PC-9 (cell line): ENCODE measurements around the gene BICDL2. TPM values are rescaled to one million over a fixed set of nuclear protein-coding genes. Genes with fewer than 3 reads are reported as not detected.

Experiments used
- BruUV-seq: library from RNA; stranded (reverse); fragments of 400-500 nt; replicated peaks from 2 replicates; lab custom pipeline; 2021; lab: Mats Ljungman, UMichigan
- CTCF ChIA-PET: fragments of 300-600 bp; sonication (Branson Sonifier 250); formaldehyde crosslinking; loops from one replicate; lab custom pipeline; 2022; ENCODE audit warnings: antibody characterized with exemption; lab: Charles Lee
- POLR2A ChIA-PET: fragments of 300-600 bp; sonication (Branson Sonifier 250); formaldehyde crosslinking; loops from one replicate; lab custom pipeline; 2022; ENCODE audit warnings: antibody characterized with exemption; ENCODE audit not compliant: unreplicated experiment; lab: Charles Lee
- DNase-seq, 2 experiments: peaks; one replicate each; pipeline versions ENCODE4 v3.0.0 to v3.0.0-alpha.2; 2015 to 2022; ENCODE audit warnings: mixed read lengths in 1 of 2
- H2AFZ ChIP-seq: fragments of 200-600 bp; sonication (generic); 2 replicates; pipeline ENCODE4 v1.8.1; 2017; ENCODE audit warnings: antibody characterized with exemption
- H3F3A ChIP-seq: fragments of 200-600 bp; sonication (generic); 2 replicates; pipeline ENCODE4 v1.8.1; 2017; ENCODE audit warnings: antibody characterized with exemption, mild to moderate bottlenecking, low read depth; ENCODE audit not compliant: insufficient read depth
- H3K27ac ChIP-seq: fragments of 200-600 bp; sonication (generic); 2 replicates; pipeline ENCODE4 v1.6.1; 2016; ENCODE audit warnings: mixed run types
- H3K27me3 ChIP-seq: fragments of 200-600 bp; sonication (generic); 2 replicates; pipeline ENCODE4 v1.6.1; 2016; ENCODE audit warnings: low read depth, mixed run types; ENCODE audit not compliant: insufficient read depth
- H3K36me3 ChIP-seq: fragments of 200-600 bp; sonication (generic); 2 replicates; pipeline ENCODE4 v1.6.1; 2016; ENCODE audit warnings: low read depth, mixed run types
- H3K4me1 ChIP-seq: fragments of 200-600 bp; sonication (generic); replicated peaks from 2 replicates; pipeline ENCODE4 v1.6.1; 2016; ENCODE audit warnings: mixed run types; ENCODE audit not compliant: insufficient read depth
- H3K4me2 ChIP-seq: fragments of 200-600 bp; sonication (generic); 2 replicates; pipeline ENCODE4 v1.6.1; 2017; ENCODE audit warnings: mixed run types
- H3K4me3 ChIP-seq: fragments of 200-600 bp; sonication (generic); 2 replicates; pipeline ENCODE4 v1.6.1; 2016; ENCODE audit warnings: mixed run types
- H3K79me2 ChIP-seq: fragments of 200-600 bp; sonication (generic); 2 replicates; pipeline ENCODE4 v1.6.1; 2017; ENCODE audit warnings: low read depth, mixed run types
- H3K9me2 ChIP-seq: fragments of 200-600 bp; sonication (generic); 2 replicates; pipeline ENCODE4 v1.8.1; 2017; ENCODE audit warnings: mild to moderate bottlenecking; ENCODE audit not compliant: insufficient read depth
- H3K9me3 ChIP-seq: fragments of 200-600 bp; sonication (generic); 2 replicates; pipeline ENCODE4 v1.8.1; 2016; ENCODE audit warnings: low read depth; ENCODE audit not compliant: insufficient read depth
- H4K20me1 ChIP-seq: fragments of 200-600 bp; sonication (generic); 2 replicates; pipeline ENCODE4 v1.8.1; 2017; ENCODE audit not compliant: insufficient read depth
- CTCF ChIP-seq: fragments of 200-600 bp; sonication (generic); conservative IDR thresholded peaks from 2 replicates; pipeline ENCODE4 v1.6.1; 2017; ENCODE audit warnings: mixed run types, antibody characterized with exemption, mild to moderate bottlenecking, moderate library complexity
- EZH2 ChIP-seq: fragments of 200-600 bp; sonication (generic); IDR thresholded peaks from 2 replicates; pipeline ENCODE4 v1.8.0; 2017; ENCODE audit warnings: antibody characterized with exemption, low read depth
- intact Hi-C: fragments of 100-400 bp; cut with micrococcal nuclease; formaldehyde crosslinking; loops from one replicate; pipeline ENCODE4 v1.10.0; 2022; ENCODE audit not compliant: unreplicated experiment
- total RNA-seq: library from RNA; stranded (reverse); gene quantifications from 2 replicates; pipeline ENCODE4 v1.2.3, GENCODE V29; 2021

BICDL2 gene
- total RNA-seq, 1 experiment from 2014 or later: 57.9 TPM

- Histone ChIP-seq H3K4me3 (no peak overlapping the region), H3K4me1 (peaks cover 30% of the 10 kb centered on the region), H3K36me3 (0 out of 2 replicates have a peak, but pooled peaks cover 3% of the 10 kb centered on the region), H4K20me1 (no peaks in the 10 kb centered on the region), H3K27ac (no peak overlapping the region), H2AFZ (no peak overlapping the region), H3K9me2 (no peaks in the 10 kb centered on the region), H3F3A (peaks cover 27% of the 10 kb centered on the region; the same call in 1 of the 2 replicates), H3K9me3 (no peaks in the 10 kb centered on the region), H3K27me3 (no peaks in the 10 kb centered on the region), H3K79me2 (peaks cover 17% of the 10 kb centered on the region), H3K4me2 (peak overlapping the region; percentile 87)
- DNase-seq: no peak
- intact Hi-C loops: no loop called here
- no TSS peak for BruUV-seq
- ChIA-PET CTCF (no interaction called here), POLR2A (interaction anchor here (0.7 kb wide), 1 partner anchor 21 kb away, joined by 4 read pairs; no protein-coding TSS in a partner anchor)
- TF ChIP-seq CTCF: no peak
- no peak for TF ChIP-seq EZH2
Observed at GRCh38 chr16:3038896-3039295, 2.2 kb upstream of the BICDL2 start.

GRCh38 chr16:3038256-3038655 is 1.5 kb upstream of the BICDL2 start:
- Histone ChIP-seq H3F3A (peaks cover 25% of the 10 kb centered on the region; the same call in 1 of the 2 replicates), H3K9me3 (no peaks in the 10 kb centered on the region), H4K20me1 (0 out of 2 replicates have a peak, but pooled peaks cover 4% of the 10 kb centered on the region), H3K9me2 (no peaks in the 10 kb centered on the region), H3K27me3 (no peaks in the 10 kb centered on the region), H3K4me1 (peaks cover 30% of the 10 kb centered on the region), H3K36me3 (0 out of 2 replicates have a peak, but pooled peaks cover 3% of the 10 kb centered on the region), H3K27ac (peak overlapping the region; percentile 47), H2AFZ (no peak overlapping the region), H3K4me3 (no peak overlapping the region), H3K4me2 (peak overlapping the region; percentile 87), H3K79me2 (peaks cover 17% of the 10 kb centered on the region)
- ChIA-PET POLR2A (no interaction called here), CTCF (interaction anchor here (0.5 kb wide), 1 partner anchor 10 kb away, joined by 4 read pairs; no protein-coding TSS in a partner anchor)
- peak; percentile 70 to 80 for DNase-seq
- intact Hi-C loops: no loop called here
- TF ChIP-seq EZH2 (no peak), CTCF (no peak)
- no TSS peak for BruUV-seq

GRCh38 chr16:3035972-3036725 is 595 bp downstream of the BICDL2 start:
- peak overlapping the region; percentile 87 for H3K4me2 ChIP-seq
- CTCF ChIA-PET: no interaction called here
- H3K9me2 ChIP-seq: no peaks in the 10 kb centered on the region
- DNase-seq: peak in 1 of 2 experiments; percentile 63
- no peak overlapping the region; the same call in 1 of the 2 replicates for H3K27ac ChIP-seq
- H3K4me1 ChIP-seq: peaks cover 51% of the 10 kb centered on the region
- peak overlapping the region; percentile 82 for H2AFZ ChIP-seq
- POLR2A ChIA-PET: interaction anchor here (0.5 kb wide), 1 partner anchor 13 kb away, joined by 8 read pairs; the partner anchor contains the start of genes HCFC1R1 and THOC6
- H3K79me2 ChIP-seq: peaks cover 17% of the 10 kb centered on the region
- intact Hi-C loops: loop anchor here (1.0 kb wide), 1 partner anchor 22 kb away; no protein-coding TSS in a partner anchor
- 0 out of 2 replicates have a peak, but pooled peaks cover 3% of the 10 kb centered on the region for H3K36me3 ChIP-seq
- BruUV-seq: no TSS peak
- peak overlapping the region; percentile 92 for H3K4me3 ChIP-seq
- no peaks in the 10 kb centered on the region for H3K27me3 ChIP-seq
- H4K20me1 ChIP-seq: peaks cover 11% of the 10 kb centered on the region; the same call in 1 of the 2 replicates
- TF ChIP-seq CTCF (no peak), EZH2 (no peak)
- H3K9me3 ChIP-seq: no peaks in the 10 kb centered on the region
- peaks cover 46% of the 10 kb centered on the region for H3F3A ChIP-seq
